ENCODE results near the gene FKBP1A. TPM values are rescaled to one million over a fixed set of nuclear protein-coding genes. Genes with fewer than 3 reads are reported as not detected.

FKBP1A gene
- total RNA-seq, 1 experiment from 2014 or later: 134 TPM

DNA sequence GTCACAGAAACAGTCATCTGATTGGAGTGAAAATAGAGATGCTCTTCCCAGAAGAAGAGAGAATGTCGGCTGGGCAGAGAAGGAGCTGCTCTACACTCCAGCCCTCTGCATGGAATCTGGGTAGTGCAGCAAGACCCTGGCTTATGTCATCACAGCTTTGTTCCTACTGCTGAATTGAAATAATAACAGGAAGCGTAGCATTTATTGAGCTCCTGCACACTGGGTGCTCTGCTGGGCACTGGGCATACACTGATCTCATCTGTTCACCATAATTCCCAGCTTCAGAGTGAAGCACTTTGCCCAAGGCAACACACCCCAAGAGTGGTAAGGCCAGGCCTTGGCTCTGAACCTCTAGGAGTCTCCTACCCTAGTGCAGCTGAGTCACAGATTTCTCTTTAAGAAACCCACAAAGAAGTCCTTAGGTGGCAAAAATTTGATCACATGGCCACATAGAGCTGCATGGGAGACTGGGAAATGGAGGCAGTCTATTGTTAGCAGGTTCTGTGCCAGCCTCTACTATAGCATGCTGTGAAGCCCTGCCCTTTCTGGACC, 60.0 kb downstream of the FKBP1A start:
- no peak for DNase-seq (ENCODE audit: low spot score)

DNA sequence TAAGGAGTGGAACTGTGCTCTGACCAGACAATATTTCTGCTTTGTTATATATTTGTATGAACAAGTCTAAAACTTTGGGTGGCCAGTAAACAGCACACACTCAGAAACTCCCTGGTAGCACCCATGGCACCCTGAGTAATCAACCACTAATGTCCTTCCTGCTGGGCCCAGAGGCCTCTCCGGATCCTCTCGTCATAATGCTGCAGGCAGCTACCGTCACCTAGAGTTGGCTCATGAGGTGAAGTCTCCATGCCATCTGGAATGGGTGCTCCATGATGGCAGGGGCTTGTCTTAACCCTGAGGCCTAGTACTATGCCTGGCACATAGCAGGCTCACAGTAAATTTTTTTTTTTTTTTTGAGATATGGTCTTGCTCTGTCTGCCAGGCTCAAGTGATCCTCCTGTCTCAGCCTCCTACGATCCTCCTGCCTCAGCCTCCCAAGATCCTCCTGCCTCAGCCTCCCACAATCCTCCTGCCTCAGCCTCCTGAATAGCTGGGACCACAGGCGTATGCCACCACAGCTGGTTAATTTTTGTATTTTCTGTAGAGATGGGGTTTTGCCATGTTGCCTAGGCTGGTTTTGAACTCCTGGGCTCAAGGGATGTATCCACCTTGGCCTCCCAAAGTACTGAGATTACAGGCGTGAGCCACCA, 60.9 kb downstream of the FKBP1A start:
- no peak for DNase-seq (ENCODE audit: low spot score)

DNA sequence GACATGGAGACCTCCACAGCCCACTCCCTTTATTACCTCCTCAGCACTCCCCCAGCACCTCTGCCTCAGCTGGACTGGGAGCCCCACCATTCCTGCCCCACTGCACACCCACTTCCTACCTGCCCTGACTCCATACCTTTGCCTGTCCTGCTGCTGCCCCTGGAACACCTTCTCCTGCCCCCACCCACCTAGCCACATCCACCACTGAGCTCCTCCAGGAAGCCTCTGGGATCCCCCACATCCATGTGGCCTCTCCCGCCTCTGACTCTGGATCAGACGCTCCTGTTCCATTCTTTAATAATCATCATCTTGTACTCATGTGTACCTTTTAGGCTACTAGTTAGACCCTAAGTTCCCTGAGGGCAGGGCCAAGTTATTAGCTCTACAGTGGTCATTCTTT, 61.8 kb downstream of the FKBP1A start:
- DNase-seq (ENCODE audit: low spot score): peak; percentile 1

DNA sequence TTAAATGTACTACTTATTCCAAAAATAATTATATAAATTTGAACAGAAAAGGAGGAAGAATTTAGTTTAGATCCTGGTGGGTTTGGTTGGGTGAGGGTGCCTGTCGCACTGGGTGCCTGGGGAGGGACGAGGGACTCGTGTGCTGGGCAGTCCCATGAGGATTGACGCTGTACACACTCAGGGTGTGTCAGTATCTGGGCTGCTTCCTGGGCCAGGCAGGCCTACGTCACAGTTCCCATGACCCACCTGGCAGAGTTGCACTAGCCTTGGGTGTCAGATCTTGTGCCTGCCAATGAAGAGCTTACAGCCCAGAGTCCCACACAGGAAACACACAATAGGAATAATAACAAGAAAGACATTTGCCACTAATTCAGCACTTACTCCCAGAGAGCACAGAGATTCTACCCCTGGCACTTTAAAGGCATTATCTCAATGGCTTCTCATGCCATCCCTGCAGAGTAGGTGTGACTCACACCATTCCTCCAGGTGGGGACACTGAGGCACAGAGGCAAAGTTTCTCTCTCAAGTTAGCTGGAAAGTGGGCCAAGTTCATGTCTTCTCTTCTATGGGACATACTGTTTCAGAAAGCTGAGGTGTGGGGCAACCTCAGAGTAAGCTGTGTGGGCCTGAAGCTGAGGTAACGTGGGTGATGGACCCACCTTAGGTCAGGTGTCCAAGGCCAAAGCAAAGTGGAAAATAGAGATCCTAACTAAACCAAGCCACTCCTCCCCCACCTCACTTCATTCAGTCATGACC, 62.6 kb downstream of the FKBP1A start:
- DNase-seq (ENCODE audit: low spot score): peak; percentile 2

DNA sequence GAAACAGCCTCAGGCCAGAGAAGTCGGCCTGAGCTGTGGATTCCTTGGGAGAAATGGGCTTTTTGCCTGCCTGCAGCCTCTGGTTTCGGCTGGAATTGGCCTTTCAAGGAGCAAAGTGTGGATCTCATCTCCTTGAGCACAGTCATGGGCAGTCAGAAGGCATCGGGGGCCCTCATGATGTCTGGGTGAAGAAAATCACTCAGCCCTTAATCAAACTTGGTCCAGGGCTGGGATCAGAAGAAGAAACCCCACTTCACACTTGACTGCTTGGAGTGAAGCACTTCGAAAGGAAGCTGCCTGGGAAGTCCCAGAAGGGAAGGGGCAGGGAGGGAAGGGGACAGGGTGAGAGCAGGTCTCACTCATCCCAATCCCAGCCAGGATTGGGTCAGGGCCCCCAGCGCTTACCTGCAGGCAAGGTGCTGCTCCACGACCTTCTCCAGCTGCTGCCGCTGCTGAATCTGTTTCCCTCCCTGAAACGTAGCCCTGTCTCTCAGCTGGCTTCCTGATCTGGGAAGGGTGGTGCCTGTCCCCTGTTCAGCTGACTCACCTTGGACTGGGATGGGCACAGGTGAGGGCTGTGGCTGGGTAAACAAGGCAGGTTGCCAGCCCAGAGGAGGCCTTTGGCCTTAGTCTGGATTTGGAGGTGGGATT, 64.0 kb downstream of the FKBP1A start, which contains the start of gene SDCBP2:
SDCBP2 (minus strand) TSS at position 460 of the 651 bp plus-strand sequence. CDS start 8,723 bp downstream, outside the sequence.
- DNase-seq (ENCODE audit: low spot score): peak; percentile 2

DNA sequence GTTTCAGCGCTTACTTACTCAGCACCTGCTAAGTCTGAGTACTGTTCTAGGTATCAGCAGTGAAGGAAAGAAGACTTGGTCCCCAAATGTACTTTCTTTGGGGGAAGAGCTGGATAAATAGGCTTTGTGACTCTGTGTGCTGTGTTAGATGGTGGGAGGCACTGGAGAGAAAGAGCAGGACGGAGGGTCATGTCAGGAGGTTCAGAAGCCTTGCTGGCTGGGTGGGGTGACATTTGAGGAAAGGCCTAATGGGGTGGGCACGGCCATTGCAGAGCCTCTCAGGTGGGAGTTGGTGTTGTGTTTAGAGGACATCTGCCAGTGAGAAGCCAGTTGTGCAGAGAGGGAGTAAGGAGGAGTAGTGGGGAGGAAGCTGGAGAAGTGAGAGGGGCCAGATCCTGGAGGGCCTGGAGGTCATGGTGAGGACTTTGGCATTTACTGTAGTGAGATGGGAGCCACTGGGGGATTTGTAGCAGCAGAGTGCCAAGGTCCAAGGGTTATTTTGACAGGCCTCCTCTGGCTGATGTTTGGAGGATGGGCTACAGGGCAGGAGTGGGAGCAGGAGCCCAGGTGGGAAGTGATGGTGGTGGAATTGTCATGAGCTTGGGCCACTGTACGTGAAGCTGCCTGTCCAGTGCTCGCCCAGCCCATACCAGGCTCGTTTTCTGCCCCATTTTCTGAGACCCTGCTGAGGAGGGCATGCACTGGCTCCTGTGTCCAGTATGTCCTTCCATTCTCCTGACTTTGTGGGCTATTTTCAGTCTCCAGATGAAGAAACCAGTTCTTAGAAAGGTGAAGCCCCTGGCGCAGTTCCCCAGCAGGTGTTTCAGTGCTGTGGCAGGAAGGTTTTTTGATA, 64.8 kb downstream of the FKBP1A start:
- no peak for DNase-seq (ENCODE audit: low spot score)

DNA sequence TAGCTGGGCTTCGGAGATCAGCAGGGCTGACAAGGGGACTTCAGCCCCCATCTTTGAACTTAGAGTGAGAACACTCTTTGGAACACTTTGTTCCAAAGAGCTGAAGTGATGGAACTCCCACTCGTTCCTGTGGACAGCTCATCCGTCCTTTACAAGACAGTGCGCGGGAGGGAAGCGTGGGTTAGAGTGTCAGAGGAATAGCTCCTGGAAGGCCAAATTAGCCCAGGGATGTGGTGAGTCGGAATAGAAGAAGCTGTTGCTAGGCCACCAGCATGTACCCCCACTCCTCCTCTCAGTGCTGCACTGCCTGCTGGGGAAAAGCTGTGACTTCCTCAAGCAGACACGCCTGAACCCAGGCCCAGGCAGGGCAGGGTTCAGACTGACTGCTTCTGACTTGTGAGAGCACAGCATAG, 65.6 kb downstream of the FKBP1A start:
- DNase-seq (ENCODE audit: low spot score): no peak

DNA sequence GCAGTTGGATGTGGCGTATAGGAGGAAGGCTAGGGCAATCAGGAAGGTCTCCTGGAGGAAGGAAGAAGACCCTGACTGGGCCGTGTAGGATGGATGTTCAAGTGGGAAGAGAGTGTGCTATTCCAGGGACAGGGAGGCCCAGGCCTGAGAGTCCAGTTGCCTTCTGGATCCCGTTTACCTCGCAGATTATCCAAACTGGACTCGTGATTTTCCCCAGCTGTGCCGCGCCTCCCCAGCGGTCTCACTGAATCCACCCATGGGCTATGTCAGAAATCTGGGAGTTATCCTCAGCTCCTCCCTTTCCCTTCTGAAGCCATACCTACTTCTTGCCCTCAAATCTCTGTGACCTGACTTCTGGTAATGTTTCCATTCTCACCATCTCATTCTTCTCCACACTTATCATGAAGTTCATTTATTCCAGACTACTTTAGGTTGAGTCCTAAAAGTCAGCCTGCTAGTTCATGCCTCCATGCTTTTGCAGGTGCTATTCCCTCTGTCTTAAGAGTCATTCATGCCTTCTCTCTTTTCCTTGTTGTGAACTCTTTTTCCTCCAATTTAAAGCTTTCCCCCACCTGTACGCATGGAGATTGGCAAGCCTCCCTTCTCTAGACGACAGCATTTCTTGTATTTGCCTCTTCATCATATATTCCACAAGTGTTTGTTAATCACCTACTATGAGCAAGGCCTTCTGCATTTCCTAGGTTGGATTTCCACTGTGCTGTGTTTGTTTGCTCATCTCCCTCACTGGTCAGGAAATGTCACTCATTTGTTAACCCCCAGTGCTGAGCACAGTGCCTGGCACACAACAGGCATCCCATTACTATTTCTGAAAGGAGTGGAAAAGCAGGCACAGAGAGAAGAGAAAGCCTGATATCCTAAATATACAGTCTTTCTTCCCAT, 66.6 kb downstream of the FKBP1A start:
- no peak for DNase-seq (ENCODE audit: low spot score)

DNA sequence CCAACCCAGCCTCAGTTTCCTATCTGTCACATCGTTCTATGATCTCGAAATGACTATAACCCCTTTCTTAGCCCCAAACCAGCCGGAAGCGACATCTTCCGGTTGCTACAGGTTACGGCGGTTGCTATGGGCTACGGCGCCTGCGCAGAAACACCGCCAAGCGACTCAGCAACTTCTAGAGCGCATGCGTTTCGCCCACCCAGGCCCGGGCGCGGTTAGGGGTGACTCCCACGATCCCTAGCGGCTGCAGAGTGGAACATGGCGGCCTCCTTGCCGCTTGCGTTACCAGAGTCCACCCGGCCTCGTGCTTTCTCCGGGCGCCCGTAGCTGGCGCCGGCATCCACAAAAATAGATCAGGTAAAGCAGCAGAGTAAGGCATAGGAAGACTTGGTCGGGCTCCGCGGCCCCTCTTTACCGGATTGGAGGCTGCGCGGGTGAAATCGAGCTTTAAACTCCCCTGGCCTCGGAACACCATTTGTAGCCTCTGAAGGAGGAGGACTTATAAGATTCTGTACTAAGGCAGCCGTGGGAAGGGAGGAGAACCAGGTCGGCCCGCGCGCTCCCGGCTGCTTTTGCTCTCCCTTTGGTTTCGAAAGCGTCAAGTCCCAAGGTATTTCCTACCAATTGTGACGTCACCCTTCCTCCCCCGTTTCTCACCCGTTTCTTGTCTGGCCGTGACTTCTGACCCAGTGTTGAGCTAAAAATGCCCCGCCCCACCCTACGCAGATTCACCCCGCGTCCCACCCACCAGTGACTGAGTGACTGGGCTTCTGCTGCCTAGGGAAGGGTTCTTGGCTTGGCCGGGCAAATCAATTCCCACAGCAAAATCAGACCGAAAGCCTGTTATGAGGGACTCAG, 67.5 kb downstream of the FKBP1A start:
- DNase-seq (ENCODE audit: low spot score): peak; percentile 96

DNA sequence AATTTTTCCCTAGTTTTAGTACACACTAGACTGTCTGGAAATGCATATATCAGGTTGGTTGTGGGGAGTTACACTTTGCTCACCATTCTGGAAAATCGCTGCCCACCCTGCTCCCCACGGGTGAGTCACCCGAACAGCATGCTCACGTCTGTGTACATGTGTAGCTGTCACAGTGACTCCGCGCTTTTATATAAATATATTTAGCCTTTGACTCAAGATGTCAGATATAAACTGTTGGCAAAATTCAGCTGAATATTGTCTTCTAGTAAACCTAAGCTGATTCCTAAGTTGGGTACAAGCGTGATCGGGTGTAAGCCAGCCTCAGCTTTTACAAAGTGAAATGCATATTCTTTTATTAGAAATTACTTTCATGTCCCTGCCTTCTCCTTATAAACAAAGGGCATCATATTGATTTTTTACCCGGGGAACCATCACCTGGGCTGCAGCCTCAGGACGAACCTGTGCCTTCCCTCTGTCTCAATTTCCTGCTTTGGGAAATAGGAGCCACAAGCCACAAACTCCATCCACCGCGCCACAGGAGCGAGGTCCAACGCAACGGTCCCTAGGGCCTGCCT, 68.2 kb downstream of the FKBP1A start:
- DNase-seq (ENCODE audit: low spot score): peak; percentile 55

DNA sequence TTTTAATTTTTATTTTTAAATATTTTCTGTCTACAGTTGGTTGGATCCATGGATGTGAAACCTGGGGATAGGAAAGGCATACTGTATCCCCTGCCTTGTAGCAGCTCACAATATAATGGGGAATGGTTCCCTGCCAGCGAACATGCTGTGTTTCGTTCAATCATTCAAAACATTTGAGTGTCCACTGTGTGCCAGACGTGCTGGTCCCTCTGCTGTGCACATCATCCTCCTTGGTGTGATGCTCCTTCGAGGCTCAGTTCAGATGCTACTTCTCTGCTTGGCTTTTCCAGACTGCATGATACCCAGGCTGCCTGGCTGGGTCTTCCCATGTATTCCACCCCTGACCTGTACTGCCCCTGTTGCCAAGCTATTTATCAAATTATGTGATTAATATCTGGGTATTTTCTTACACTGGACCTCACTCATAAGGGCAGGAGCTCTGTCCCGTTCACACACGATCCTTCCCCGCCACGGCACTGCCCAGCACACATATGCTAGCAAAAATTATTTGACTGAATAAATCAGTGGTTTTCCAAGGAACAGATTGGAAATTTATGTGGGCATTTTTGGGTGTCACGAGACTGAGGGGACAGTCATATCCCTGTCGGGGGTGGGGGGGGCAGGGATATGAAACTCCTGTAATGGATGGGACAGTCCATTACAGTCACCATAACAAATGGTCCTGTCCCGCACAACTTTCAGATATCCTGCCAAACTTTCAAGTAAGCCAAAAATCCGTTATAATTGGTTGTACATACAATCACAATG, 68.8 kb downstream of the FKBP1A start:
- no peak for DNase-seq (ENCODE audit: low spot score)

DNA sequence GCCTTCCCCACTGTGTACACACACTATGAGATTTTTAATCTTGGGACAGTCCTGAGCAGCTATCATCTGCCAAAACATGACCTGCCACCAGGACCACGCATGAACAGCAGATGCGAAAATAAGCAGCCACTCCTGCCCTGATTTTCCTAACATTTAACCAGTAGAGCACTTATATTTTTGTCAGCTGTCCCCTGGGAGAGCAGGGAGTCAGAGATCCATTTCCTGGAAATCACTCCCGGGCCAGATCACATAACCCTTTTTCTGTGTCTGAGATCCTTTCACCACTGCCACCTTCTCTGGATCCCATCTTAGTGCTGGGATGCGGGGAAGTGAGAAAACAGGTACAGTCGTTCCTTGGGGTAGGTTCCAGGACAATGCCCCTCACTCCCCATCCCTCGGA, 69.6 kb downstream of the FKBP1A start:
- DNase-seq (ENCODE audit: low spot score): no peak

DNA sequence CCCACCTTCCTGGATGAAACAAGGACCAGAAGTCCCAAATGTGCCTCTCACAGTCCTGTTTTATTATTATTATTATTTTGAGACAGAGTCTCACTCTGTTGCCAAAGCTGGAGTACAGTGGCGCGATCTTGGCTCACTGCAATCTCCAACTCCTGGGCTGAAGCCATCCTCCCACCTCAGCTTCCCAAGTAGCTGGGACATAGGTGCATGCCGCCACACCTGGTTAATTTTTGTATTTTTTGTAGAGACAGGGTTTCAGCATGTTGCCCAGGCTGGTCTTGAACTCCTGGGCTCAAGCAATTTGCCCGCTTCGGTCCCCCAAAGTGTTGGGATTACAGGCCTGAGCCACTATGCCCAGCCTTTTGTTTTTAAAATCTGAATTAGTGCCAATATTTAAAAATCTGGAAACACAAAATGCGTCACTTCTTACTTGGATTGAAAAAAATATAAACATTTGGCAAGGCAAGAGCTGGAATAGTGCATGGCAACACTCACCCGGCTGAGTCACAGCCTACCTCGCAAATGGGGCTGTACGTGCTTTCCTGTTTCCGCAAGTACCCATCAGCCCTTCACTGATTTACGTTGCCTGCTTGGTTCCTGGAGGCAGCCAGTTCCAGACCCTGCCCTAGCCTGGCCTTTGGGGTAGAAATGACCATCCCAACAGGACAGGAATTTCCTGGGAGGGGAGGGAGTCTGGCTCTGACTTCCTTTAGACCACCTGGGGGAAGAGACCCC, 70.2 kb downstream of the FKBP1A start:
- peak; percentile 96 for DNase-seq (ENCODE audit: low spot score)

DNA sequence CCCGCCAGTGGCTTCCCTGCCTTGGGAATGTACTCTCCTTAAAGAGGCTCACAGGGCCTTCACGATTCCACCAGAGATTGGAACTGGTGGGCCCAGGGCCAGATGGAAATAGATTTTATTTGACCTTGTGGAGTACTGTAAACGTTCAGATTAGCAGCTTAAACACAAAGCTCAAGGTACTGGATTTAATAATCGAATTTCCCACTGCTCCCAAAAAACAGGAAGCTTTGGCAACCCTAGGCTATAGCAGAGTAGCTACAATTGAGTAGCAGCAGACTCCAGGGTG, 71.3 kb downstream of the FKBP1A start:
- DNase-seq (ENCODE audit: low spot score): no peak

DNA sequence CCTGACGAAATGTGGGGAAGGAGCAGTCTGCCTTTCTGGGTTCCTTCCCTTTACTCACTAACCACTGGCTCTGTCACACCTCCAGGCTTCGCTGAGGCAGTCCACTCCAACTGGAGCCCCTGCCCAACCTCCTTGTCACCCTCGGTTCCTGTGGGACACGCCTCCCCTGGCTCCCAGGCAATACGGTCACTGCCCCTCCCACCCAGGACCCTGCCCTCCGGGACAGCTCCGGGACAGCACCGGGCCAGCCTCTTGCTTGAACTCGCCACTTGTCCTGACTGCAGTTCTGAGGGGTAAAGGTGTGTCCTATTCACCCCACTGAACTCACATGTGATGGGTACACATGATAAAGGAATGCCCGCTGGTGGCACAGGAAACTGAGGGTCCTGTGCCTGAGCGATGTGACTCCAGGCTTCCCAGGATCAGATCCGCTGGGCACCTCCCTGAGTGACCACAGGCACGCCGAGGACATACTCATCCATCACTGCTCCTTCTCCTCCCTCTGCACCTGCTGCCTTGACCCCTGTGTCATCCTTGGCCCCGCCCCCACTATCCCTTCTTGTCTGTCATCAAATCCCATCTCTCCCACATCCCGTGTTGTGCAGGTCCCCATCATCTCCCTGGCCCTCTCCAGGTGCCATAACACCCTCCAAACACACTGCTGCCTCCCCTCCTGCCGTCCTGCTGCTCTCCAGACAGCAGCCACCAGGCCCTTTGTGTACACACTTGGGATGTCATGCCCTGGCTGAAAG, 71.8 kb downstream of the FKBP1A start:
- no peak for DNase-seq (ENCODE audit: low spot score)

DNA sequence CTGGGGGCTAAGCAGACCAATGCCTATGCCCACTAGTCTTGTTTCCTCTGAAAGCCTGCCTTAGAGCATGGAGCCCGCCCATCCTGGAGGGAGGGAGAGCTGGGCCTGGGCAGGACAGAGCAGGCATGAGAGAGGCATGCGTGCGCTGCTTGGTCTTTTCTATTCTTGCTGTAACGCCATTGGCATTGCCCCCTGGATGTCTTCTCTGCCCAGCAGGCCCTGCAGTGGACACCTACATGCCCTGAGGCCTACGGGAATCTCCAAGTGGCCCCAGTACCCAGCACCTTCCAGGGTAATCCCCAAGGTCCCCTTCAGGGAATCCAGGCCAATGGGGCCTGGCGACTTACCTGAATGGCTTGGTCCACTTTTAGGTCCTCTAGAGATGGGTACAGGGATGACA, 72.8 kb downstream of the FKBP1A start:
- DNase-seq (ENCODE audit: low spot score): no peak

DNA sequence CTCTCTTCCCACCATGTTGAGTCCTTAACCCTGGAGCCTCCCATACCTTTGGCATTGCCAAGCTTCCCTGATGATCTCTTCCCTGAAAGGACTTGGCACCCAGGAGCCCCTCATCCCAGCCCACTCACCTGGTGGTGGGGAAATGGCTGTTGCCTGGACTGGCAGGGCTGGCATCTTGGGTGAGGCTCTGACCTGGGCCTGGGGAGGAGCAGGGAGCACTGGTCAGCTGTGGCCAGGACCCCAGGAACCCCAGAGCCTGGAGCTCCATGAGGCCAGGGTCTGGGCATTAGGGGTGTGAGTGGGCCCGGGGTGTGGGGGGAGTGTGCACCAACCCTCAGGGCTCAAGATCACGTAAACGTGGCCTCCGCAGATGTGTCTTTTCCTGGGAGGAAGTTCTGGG, 73.4 kb downstream of the FKBP1A start:
- DNase-seq (ENCODE audit: low spot score): no peak
